GM21825 (cell line): ENCODE data around the gene SPEM3.
A peak's percentile ranks its signal among the peaks of the same experiment; 100 is the strongest.

Source experiments
- ATAC-seq: cut with Tn5 transposase; IDR thresholded peaks from one replicate; pipeline ENCODE4 v1.9.1; 2021; ENCODE audit warnings: mild to moderate bottlenecking, moderate library complexity; ENCODE audit not compliant: unreplicated experiment

SPEM3 gene

GRCh38 chr17:7428557-7428956 is at the start of gene SPEM3:
SPEM3 (plus strand) TSS chr17:7428857; CDS start chr17:7428903, 46 bp downstream.
- ATAC-seq, result no peak

- ATAC-seq, result no peak
Observed at GRCh38 chr17:7379134-7379533, 49.5 kb upstream of the SPEM3 start.

- ATAC-seq, result no peak
Observed at GRCh38 chr17:7380321-7380720, 48.3 kb upstream of the SPEM3 start.

- no peak for ATAC-seq
Observed at GRCh38 chr17:7380855-7381683, 47.6 kb upstream of the SPEM3 start, which contains the start of gene TNK1. TNK1 (plus strand) TSS chr17:7381089; CDS start chr17:7382927, 1,838 bp downstream.

- ATAC-seq, result no peak
Observed at GRCh38 chr17:7382901-7383300, 45.8 kb upstream of the SPEM3 start.

- no peak for ATAC-seq
Observed at GRCh38 chr17:7383371-7383741, 45.3 kb upstream of the SPEM3 start.

- ATAC-seq, result no peak
Observed at GRCh38 chr17:7383742-7384488, 44.7 kb upstream of the SPEM3 start.

- ATAC-seq, result no peak
Observed at GRCh38 chr17:7384489-7385081, 44.1 kb upstream of the SPEM3 start.

- ATAC-seq, result no peak
Observed at GRCh38 chr17:7388856-7389255, 39.8 kb upstream of the SPEM3 start.

GRCh38 chr17:7389924-7390910 is 38.4 kb upstream of the SPEM3 start:
- ATAC-seq, result no peak

- no peak for ATAC-seq
Observed at GRCh38 chr17:7391307-7391706, 37.4 kb upstream of the SPEM3 start.

- no peak for ATAC-seq
Observed at GRCh38 chr17:7392696-7393612, 35.7 kb upstream of the SPEM3 start.

GRCh38 chr17:7393613-7394451 is 34.8 kb upstream of the SPEM3 start:
- peak; percentile 45 for ATAC-seq

GRCh38 chr17:7394452-7395191 is 34.0 kb upstream of the SPEM3 start, which contains the start of gene PLSCR3:
PLSCR3 (minus strand) TSS chr17:7394525; CDS start chr17:7394110, 415 bp downstream.
- peak; percentile 67 for ATAC-seq

GRCh38 chr17:7396147-7396546 is 32.5 kb upstream of the SPEM3 start:
- ATAC-seq, result no peak

- no peak for ATAC-seq
Observed at GRCh38 chr17:7398612-7399011, 30.0 kb upstream of the SPEM3 start.

GRCh38 chr17:7403043-7403726 is 25.5 kb upstream of the SPEM3 start:
- no peak for ATAC-seq
